A673 (cell line): Measurements from ENCODE around the gene S100A11.

Source experiments
- EZH2 ChIP-seq: fragments of 200-600 bp; sonication (generic); IDR thresholded peaks from 2 replicates; pipeline ENCODE4 v1.6.1; 2017; ENCODE audit warnings: borderline replicate concordance, low read depth, mild to moderate bottlenecking, mixed read lengths, antibody characterized with exemption, low read length; ENCODE audit not compliant: poor library complexity, severe bottlenecking
- TF ChIP-seq, protein P1 (sequence below): fragments of 300-800, 200-600 bp; sonication (generic); conservative IDR thresholded peaks from 2 replicates; pipeline ENCODE4 v1.5.1; 2017; ENCODE audit warnings: low read depth, mild to moderate bottlenecking, antibody characterized with exemption, low read length, moderate library complexity, mixed read lengths

GRCh38 chr1:152026895-152027294 lies 9.9 kb downstream of the S100A11 start:
- TF ChIP-seq, protein P1, sequence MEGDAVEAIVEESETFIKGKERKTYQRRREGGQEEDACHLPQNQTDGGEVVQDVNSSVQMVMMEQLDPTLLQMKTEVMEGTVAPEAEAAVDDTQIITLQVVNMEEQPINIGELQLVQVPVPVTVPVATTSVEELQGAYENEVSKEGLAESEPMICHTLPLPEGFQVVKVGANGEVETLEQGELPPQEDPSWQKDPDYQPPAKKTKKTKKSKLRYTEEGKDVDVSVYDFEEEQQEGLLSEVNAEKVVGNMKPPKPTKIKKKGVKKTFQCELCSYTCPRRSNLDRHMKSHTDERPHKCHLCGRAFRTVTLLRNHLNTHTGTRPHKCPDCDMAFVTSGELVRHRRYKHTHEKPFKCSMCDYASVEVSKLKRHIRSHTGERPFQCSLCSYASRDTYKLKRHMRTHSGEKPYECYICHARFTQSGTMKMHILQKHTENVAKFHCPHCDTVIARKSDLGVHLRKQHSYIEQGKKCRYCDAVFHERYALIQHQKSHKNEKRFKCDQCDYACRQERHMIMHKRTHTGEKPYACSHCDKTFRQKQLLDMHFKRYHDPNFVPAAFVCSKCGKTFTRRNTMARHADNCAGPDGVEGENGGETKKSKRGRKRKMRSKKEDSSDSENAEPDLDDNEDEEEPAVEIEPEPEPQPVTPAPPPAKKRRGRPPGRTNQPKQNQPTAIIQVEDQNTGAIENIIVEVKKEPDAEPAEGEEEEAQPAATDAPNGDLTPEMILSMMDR, result no peak
- TF ChIP-seq EZH2, result no peak
